HepG2 (cell line): ENCODE measurements around the gene ENTPD2. TPM values are rescaled to one million over a fixed set of nuclear protein-coding genes. Genes with fewer than 3 reads are reported as not detected.

Experiments
- FOXM1 ChIP-seq: sonication (generic); formaldehyde crosslinking; IDR thresholded peaks from 2 replicates; pipeline ENCODE4 v1.5.0; 2020; ENCODE audit warnings: missing genetic modification reagents
- HDAC2 ChIP-seq: sonication (generic); formaldehyde crosslinking; IDR thresholded peaks from 2 replicates; pipeline ENCODE4 v1.4.0; 2020; ENCODE audit warnings: missing genetic modification reagents
- NONO ChIP-seq, 2 experiments: fragments of 450-650 bp in 1 of 2; sonication (generic) in 1 of 2; formaldehyde crosslinking in 1 of 2; IDR thresholded peaks in 1 of 2; conservative IDR thresholded peaks in 1 of 2; 2 replicates each; pipeline versions ENCODE4 v1.6.1 to v1.8.0; 2017 to 2022; ENCODE audit warnings: mild to moderate bottlenecking in 1 of 2, missing genetic modification reagents in 1 of 2, moderate library complexity in 1 of 2
- NR1H2 ChIP-seq: sonication (generic); formaldehyde crosslinking; IDR thresholded peaks from 2 replicates; pipeline ENCODE4 v1.8.1; 2022; ENCODE audit warnings: low read depth, missing genetic modification reagents, borderline replicate concordance
- PRMT3 ChIP-seq: sonication (generic); formaldehyde crosslinking; IDR thresholded peaks from 2 replicates; pipeline ENCODE4 v1.8.1; 2022; ENCODE audit warnings: low read depth, mild to moderate bottlenecking, moderate library complexity, missing genetic modification reagents, borderline replicate concordance
- ZBTB21 ChIP-seq: sonication (generic); formaldehyde crosslinking; IDR thresholded peaks from 2 replicates; pipeline ENCODE4 v1.4.0; 2020; ENCODE audit warnings: missing genetic modification reagents
- ZFP37 ChIP-seq: sonication (generic); formaldehyde crosslinking; IDR thresholded peaks from 2 replicates; pipeline ENCODE4 v1.4.0; 2020; ENCODE audit warnings: missing genetic modification reagents, borderline replicate concordance
- ZFP82 ChIP-seq: sonication (generic); formaldehyde crosslinking; IDR thresholded peaks from 2 replicates; pipeline ENCODE4 v1.5.1; 2020; ENCODE audit warnings: mild to moderate bottlenecking, missing genetic modification reagents, borderline replicate concordance
- ZNF160 ChIP-seq: sonication (generic); formaldehyde crosslinking; IDR thresholded peaks from 2 replicates; pipeline ENCODE4 v1.8.0; 2022; ENCODE audit warnings: mild to moderate bottlenecking, inconsistent platforms, missing genetic modification reagents
- ZNF292 ChIP-seq: sonication (generic); formaldehyde crosslinking; IDR thresholded peaks from 2 replicates; pipeline ENCODE4 v1.8.1; 2022; ENCODE audit warnings: mild to moderate bottlenecking, low read depth, missing genetic modification reagents, borderline replicate concordance
- ZNF3 ChIP-seq: IDR thresholded peaks from 2 replicates; pipeline ENCODE4 v1.7.0; 2017; ENCODE audit warnings: inconsistent platforms
- ZNF552 ChIP-seq: sonication (generic); formaldehyde crosslinking; IDR thresholded peaks from 2 replicates; pipeline ENCODE4 v1.9.0; 2022; ENCODE audit warnings: missing genetic modification reagents, mild to moderate bottlenecking, borderline replicate concordance
- polyA plus RNA-seq, 8 experiments: library from polyadenylated mRNA; depleted of rRNA in 3 of 8; stranded (reverse) in 7 of 8; unstranded in 1 of 8; fragments of >200 nt; fragmentation: Illumina TruSeq in 4 of 8; extraction: Trizol in 4 of 8; gene quantifications; 2 replicates each; pipeline versions ENCODE4 v1.2.1 to v1.2.3, GENCODE V29; 2011 to 2016; ENCODE audit warnings: low read depth in 4 of 8, missing spikeins in 1 of 8, mixed read lengths in 1 of 8; ENCODE audit not compliant: insufficient read depth in 1 of 8
- total RNA-seq, 5 experiments: library from RNA; depleted of rRNA; stranded (reverse); fragments of >200 nt; fragmentation: Illumina TruSeq; extraction: Trizol; gene quantifications; 2 replicates each; pipeline ENCODE4 v1.2.3, GENCODE V29; 2016; ENCODE audit warnings: low read depth in 1 of 5
- TF ChIP-seq, protein P1 (sequence below): sonication (generic); formaldehyde crosslinking; IDR thresholded peaks from 2 replicates; pipeline ENCODE4 v1.8.1; 2023; ENCODE audit warnings: missing genetic modification reagents, mild to moderate bottlenecking, borderline replicate concordance
- TF ChIP-seq, protein P2 (sequence below): sonication (generic); formaldehyde crosslinking; IDR thresholded peaks from 2 replicates; pipeline ENCODE4 v1.4.0; 2020; ENCODE audit warnings: missing genetic modification reagents
- TF ChIP-seq, protein P3 (sequence below): IDR thresholded peaks from 2 replicates; pipeline ENCODE4 v1.6.1; 2016
- TF ChIP-seq, protein P4 (sequence below): sonication (generic); formaldehyde crosslinking; IDR thresholded peaks from 2 replicates; pipeline ENCODE4 v1.5.0; 2020; ENCODE audit warnings: mild to moderate bottlenecking, missing genetic modification reagents

ENTPD2 gene
- total and polyA plus RNA-seq, 2 of the 13 experiments (the other 11 are each of a cell fraction or from before 2014, with no cell fraction given), result 0.95 to 3.2 TPM

DNA sequence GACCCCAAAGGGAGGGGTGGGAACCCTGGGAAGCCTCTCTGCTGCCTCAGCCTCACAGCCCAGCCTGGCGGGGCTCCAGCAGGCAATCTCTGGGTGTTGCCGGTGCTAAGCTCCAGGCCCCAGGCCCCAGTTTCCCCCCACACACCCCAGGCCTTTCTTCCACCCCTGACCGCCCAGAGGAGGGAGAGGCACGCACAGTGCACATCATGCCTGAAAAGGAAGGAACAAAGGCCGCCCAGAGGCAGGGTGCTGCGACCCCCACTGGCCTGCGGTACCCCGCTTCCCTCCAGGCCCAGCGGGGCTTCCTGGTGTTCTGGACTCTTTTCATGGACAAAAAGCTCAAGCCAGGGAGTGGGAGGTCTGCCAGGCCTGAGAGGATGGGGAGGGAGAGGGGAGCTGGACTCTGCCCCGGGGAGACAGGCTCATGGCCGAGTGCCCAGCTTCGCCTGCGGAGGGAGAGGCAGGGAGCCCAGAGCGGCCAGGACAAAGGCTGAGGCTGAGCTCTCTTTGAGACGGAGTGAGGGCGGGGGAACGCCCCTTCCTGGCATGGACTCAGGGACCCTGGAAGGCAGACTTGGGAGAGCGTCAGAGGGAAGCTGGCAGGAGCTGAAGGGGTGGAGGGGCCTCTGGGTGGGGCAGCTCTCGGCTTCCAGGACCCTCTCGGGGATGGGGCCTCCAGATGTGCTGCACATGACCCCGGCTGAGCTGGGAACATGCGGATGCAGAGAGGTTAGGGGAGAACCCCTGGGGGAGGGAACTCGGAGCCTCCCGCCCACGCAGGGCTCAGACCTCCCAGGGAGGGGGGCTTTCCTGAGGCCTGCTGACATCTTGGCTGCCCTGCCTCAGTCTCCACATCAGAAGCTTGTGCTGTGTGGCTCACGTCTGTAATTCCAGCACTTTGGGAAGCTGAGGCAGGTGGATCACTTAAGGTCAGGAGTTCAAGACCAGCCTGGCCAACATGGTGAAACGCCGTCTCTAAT is 1.8 kb upstream of the ENTPD2 start (continued):
- TF ChIP-seq PRMT3 (no peak), ZNF552 (CRISPR knock-in tag) (no peak), NR1H2 (CRISPR knock-in tag) (no peak), FOXM1 (no peak), ZNF160 (no peak), ZNF292 (peak; percentile 86; the same call in 1 of the 2 replicates), ZBTB21 (CRISPR knock-in tag) (no peak), ZNF3 (CRISPR knock-in tag) (no peak), HDAC2 (CRISPR knock-in tag) (peak; percentile 54; the same call in 1 of the 2 replicates), NONO (IDR thresholded peaks at IDR 0.05) (no peak), NONO (CRISPR knock-in tag; conservative IDR thresholded peaks at IDR 0.05) (no peak), ZFP37 (no peak), ZFP82 (CRISPR knock-in tag) (no peak)
- TF ChIP-seq, protein P1, sequence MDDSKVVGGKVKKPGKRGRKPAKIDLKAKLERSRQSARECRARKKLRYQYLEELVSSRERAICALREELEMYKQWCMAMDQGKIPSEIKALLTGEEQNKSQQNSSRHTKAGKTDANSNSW (CRISPR knock-in tag), result no peak
- TF ChIP-seq, protein P2, sequence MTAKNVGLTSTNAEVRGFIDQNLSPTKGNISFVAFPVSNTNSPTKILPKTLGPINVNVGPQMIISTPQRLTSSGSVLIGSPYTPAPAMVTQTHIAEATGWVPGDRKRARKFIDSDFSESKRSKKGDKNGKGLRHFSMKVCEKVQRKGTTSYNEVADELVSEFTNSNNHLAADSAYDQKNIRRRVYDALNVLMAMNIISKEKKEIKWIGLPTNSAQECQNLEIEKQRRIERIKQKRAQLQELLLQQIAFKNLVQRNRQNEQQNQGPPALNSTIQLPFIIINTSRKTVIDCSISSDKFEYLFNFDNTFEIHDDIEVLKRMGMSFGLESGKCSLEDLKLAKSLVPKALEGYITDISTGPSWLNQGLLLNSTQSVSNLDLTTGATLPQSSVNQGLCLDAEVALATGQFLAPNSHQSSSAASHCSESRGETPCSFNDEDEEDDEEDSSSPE (CRISPR knock-in tag), result peak; percentile 24; the same call in 1 of the 2 replicates
- TF ChIP-seq, protein P3, sequence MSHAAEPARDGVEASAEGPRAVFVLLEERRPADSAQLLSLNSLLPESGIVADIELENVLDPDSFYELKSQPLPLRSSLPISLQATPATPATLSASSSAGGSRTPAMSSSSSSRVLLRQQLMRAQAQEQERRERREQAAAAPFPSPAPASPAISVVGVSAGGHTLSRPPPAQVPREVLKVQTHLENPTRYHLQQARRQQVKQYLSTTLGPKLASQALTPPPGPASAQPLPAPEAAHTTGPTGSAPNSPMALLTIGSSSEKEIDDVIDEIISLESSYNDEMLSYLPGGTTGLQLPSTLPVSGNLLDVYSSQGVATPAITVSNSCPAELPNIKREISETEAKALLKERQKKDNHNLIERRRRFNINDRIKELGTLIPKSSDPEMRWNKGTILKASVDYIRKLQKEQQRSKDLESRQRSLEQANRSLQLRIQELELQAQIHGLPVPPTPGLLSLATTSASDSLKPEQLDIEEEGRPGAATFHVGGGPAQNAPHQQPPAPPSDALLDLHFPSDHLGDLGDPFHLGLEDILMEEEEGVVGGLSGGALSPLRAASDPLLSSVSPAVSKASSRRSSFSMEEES (CRISPR knock-in tag), result peak; percentile 56; the same call in 1 of the 2 replicates
- TF ChIP-seq, protein P4, sequence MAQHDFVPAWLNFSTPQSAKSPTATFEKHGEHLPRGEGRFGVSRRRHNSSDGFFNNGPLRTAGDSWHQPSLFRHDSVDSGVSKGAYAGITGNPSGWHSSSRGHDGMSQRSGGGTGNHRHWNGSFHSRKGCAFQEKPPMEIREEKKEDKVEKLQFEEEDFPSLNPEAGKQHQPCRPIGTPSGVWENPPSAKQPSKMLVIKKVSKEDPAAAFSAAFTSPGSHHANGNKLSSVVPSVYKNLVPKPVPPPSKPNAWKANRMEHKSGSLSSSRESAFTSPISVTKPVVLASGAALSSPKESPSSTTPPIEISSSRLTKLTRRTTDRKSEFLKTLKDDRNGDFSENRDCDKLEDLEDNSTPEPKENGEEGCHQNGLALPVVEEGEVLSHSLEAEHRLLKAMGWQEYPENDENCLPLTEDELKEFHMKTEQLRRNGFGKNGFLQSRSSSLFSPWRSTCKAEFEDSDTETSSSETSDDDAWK (CRISPR knock-in tag), result no peak
